KG1 (cell line): ENCODE measurements around the gene PIBF1.
"Not testable (repeated sequence)": the region's sequence is repeated elsewhere in the genome, so short reads cannot be mapped to it uniquely, and the experiment has no call there.

ENCODE experiments used
- DNase-seq: peaks from one replicate; lab custom pipeline; 2025; lab: John Stamatoyannopoulos, UW

PIBF1 gene

DNA sequence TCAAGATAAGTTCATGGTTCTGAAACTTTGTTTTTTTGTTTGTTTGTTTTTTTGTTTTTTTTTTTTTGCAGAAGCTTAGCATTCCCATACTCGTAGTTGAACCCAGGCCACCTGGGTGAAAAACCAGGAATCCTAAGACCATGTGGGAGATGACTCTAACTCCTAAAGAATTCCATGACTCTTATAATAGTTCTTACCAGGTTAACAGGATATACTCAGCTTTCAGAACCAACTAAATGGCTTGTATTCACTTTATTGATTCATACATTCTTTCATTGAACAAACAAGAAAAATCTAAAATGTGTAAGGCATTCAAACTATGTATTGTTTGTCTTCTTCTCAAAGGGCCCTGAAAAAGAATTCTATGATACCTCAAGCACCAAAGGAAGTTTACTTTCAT lies 236.4 kb downstream of the PIBF1 start:
- no peak for DNase-seq

- DNase-seq: no peak
These were observed 243.5 kb downstream of the PIBF1 start for GRCh38 chr13:73025217-73026012.

- no peak for DNase-seq
These were observed 253.0 kb downstream of the PIBF1 start for GRCh38 chr13:73034901-73035300.

DNA sequence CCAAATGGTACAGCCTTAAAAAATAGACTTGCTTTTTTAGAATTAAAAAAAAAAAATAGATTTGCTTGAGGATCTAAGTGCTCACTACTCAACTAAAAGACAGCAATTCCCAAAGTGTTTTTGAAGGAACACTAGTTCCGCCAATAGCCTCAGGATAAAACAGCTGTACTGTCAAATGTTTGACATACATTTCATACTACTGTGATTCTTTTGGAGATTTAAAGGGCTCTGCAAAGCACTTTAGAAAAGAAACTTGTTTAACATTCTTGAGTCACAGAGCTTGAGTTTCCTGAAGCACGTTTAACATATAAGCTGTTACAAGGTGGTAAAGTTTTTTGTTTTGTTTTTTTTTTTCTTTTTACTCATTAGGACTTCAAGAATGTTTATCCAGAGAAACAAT lies 253.7 kb downstream of the PIBF1 start:
- no peak for DNase-seq

GRCh38 chr13:73036566-73036965 lies 254.6 kb downstream of the PIBF1 start:
- no peak for DNase-seq

- no peak for DNase-seq
These were observed 256.1 kb downstream of the PIBF1 start for GRCh38 chr13:73038064-73038463.

GRCh38 chr13:73039201-73040108 lies 257.5 kb downstream of the PIBF1 start:
- DNase-seq: no peak

DNA sequence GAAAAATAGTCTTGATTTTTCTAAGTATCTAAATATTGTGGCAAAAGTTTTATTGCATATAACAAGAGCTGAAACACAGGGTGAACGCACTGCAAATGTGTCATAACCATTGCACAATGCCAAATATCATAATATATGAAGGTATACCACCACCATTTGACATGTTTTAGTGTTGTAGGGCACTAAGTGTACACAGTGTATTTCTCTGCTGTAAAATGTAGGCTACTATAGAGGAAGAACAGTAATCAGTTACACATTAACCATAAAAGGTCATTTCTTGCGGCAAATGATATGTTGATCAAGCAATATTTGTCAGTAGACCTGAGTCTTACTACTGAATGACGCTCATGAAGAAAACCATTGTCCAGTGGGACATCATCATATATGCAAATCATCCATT lies 258.6 kb downstream of the PIBF1 start:
- no peak for DNase-seq

- DNase-seq: no peak
These were observed 259.1 kb downstream of the PIBF1 start for GRCh38 chr13:73040968-73041596.

DNA sequence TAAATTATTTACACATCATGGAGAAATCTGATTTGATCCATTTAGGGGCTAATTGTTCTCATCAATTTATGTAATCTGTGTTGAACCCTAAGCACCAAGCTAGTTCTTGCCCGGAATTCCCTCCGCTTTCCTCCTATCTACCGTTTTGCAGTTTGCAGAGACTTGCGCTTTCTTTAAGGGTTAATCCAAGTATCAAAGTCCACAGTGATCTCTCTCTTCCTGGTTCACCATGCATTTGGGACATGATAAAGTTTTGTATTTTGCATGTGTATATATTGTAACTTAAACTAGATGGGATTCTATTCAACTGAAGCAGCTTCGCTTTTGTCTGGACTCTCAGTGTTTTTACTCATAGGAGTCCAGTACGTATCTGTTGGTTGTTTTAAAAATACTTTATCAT lies 263.1 kb downstream of the PIBF1 start:
- no peak for DNase-seq

DNA sequence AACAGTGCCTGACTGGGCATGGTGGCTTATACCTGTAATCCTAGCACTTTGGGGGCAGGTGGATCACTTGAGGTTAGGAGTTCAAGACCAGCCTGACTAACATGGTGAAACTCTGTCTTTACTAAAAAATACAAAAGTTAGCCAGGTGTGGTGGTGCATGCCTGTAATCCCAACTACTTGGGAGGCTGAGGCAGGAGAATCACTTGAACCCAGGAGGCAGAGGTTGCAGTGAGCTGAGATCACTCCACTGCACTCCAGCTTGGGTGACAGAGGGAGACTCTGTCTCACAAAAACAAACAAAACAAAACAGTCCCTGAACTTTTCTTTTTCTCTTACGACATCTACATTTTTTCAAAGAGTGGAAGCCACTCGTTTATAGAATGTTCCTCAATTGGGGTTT lies 266.7 kb downstream of the PIBF1 start:
- not testable (repeated sequence) for DNase-seq

GRCh38 chr13:73054712-73055111 lies 272.8 kb downstream of the PIBF1 start:
- no peak for DNase-seq

DNA sequence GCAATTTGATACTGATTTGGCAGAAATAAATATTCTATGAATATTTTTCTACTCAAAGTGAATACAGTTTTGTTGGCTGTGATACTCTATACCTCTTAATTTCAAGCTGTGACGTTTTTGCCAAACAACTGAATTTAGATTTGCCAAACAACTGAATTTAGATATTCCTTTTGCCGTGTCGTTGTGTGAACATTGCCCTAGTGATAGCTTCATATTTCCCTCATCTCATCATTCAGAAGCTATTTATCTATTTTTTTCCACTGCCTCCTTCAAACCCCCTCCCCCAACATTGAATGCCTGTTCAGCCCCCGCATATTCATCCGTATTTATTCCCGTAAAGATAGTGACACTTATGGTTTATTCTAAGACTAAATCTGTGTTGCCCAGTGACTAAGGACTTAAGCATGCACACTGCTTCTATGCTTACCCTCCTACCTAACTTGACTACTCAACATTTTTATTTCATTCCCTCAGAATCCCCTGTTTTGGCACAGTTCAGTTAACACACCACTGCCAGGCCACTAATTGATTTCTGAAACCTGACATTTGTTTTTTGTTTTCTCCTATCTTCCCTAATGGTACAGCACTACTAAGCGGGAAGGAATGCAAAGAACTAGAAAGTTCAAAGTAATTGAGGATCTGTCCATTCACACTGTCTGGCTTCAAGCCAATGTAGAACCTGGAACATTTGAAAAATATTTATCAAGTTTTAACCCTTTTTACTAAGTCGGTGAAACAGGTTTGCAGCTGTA lies 274.1 kb downstream of the PIBF1 start:
- no peak for DNase-seq

GRCh38 chr13:73056565-73056962 lies 274.6 kb downstream of the PIBF1 start:
- no peak for DNase-seq

DNA sequence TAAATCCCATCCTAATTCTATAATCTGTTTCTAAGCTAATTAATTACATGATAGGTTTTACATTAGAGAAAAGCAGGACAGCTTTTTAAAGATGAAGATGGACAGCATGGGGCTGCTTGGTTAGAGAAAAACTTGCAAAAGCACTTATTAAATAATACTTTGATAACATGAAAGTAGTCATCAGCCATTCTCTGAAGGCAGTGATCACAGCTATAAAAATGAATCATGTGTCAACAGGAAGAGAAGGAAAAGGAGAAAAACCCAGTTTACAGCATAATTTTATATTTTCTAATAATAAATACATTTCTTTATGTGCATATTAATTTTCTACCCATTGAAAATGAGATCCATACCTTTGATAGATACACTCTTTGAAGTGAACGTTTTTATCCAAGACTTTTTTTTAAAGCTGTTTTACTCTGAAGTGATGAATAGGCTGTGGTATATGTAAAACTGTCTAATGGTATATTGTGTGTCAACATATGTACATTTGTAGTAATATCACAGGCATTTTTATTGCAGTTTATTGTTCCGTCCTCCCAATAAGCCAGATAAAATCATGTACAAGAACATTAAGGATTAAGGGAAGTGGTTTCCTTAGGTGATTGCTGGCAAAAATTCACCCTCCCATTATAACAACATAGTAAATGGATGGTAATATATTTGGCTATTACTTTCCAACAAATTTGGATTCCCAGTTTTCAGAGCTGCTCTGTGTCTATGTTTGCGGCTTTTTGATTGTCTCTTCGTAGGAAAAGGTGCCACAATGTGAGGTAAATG lies 275.5 kb downstream of the PIBF1 start:
- DNase-seq: no peak

DNA sequence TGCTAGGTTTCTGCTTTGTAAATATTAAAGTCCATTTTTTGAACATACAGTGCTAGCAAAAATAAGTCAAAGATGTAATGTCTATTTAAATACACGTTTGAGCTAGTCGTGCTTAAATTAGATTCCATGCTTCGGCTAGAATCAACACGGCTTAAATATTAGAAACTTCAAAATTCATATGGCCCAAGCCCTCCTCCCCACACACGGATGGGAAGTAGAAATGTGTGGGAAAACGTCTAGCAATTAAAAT lies 276.1 kb downstream of the PIBF1 start:
- no peak for DNase-seq

- DNase-seq: no peak
These were observed 276.5 kb downstream of the PIBF1 start for GRCh38 chr13:73058432-73058735.

DNA sequence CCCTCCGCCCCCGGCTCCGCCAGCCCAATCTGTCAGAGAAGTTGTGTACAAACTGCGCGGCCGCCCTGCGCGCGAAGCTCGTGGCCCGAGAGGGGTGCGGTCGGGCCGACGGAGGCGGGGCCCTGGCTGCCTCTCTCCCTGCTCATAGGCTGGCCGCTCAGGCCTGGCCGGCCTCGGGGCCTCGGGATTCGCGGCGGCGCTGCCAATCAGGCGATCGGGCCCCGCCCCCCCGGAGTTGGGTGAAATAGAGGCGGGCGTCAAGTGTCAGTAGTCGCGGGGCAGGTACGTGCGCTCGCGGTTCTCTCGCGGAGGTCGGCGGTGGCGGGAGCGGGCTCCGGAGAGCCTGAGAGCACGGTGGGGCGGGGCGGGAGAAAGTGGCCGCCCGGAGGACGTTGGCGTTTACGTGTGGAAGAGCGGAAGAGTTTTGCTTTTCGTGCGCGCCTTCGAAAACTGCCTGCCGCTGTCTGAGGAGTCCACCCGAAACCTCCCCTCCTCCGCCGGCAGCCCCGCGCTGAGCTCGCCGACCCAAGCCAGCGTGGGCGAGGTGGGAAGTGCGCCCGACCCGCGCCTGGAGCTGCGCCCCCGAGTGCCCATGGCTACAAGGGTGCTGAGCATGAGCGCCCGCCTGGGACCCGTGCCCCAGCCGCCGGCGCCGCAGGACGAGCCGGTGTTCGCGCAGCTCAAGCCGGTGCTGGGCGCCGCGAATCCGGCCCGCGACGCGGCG lies 277.0 kb downstream of the PIBF1 start, which contains the start of gene KLF5:
TSS of gene KLF5 (plus strand) at position 270 of the 724 bp plus-strand sequence. CDS start at position 593, 323 bp downstream.
- peak; percentile 53 for DNase-seq

DNA sequence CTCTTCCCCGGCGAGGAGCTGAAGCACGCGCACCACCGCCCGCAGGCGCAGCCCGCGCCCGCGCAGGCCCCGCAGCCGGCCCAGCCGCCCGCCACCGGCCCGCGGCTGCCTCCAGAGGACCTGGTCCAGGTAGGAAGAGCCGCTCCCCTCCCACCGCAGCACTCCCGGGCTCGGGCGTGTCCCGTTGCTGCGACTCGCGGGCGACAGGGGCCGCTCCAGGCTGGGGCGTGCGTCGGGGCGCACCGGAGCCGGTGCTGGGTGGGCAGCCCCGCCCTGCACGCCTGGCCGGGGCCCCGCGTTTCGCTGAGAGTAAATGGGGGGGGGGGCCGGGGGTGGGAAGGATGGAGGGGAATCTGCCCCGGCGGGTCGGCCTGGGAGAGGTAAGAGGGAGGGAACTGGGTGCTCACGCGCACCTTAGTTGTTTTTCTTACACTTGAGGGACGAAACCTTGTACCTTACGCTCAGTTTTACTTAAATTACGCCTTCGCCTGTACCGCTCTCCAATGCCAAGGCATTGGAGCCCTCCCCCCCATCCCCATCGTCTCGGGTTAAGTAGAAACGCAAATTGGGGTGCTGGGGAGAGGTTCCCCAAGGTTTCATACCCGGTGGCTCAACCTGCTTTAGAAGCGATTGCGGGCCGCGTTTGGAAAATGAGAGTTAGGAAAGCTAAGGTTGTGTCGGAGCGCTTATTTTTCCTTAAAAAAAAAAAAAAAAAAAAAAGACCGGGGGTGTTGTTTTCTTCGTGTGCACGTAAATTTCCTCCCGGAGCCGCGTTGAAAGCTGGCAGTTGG lies 277.7 kb downstream of the PIBF1 start:
- DNase-seq: no peak
